ENCODE data around the gene EXOC7.

EXOC7 gene

GRCh38 chr17:76151896-76152454 lies 48.4 kb upstream of the EXOC7 start:
- Histone ChIP-seq H2BK5ac (ENCODE audit: low read depth, low read length, poor library complexity, severe bottlenecking) (no peak overlapping the region), H3K23ac (ENCODE audit: low read length in 2 of 2) (no peak overlapping the region), H3K4me3 (ENCODE audit: insufficient read depth in 1 of 2, low read depth in 1 of 2, low read length in 2 of 2) (no peak overlapping the region), H4K8ac (ENCODE audit: low read length) (no peak overlapping the region), H3K4me1 (ENCODE audit: control insufficient read depth, insufficient read depth, low read depth, low read length) (peaks cover 2% of the 10 kb centered on the region), H3K4me2 (ENCODE audit: low read length, poor library complexity, severe bottlenecking) (no peak overlapping the region), H3K9ac (ENCODE audit: low read length) (no peak overlapping the region), H3K27me3 (ENCODE audit: control insufficient read depth in 1 of 2, insufficient read depth in 1 of 2, low read length in 2 of 2) (peaks cover 0 to 31% of the 10 kb centered on the region in 2 experiments), H3K14ac (ENCODE audit: low read length in 2 of 2) (no peak overlapping the region), H2BK120ac (ENCODE audit: low read depth, low read length) (no peak overlapping the region), H3K27ac (ENCODE audit: low read length, poor library complexity, severe bottlenecking) (no peak overlapping the region), H2AK5ac (ENCODE audit: low read length, severe bottlenecking) (no peak overlapping the region), H3K9me3 (ENCODE audit: control insufficient read depth, low read length) (no peaks in the 10 kb centered on the region), H3K36me3 (ENCODE audit: control insufficient read depth in 1 of 2, insufficient read depth in 2 of 2, low read depth in 1 of 2, low read length in 2 of 2) (peaks cover 0 to 40% of the 10 kb centered on the region in 2 experiments), H2AFZ (ENCODE audit: low read depth, low read length) (no peak overlapping the region), H3K4ac (ENCODE audit: low read depth in 1 of 2, low read length in 2 of 2) (no peak overlapping the region), H2BK15ac (ENCODE audit: low read depth, poor library complexity, severe bottlenecking) (no peak overlapping the region), H3K18ac (ENCODE audit: low read depth in 1 of 2, low read length in 2 of 2) (no peak overlapping the region), H4K91ac (ENCODE audit: low read length) (no peak overlapping the region), H3K79me1 (replicated peaks; ENCODE audit: low read length, poor library complexity, severe bottlenecking) (no peaks in the 10 kb centered on the region), H2BK12ac (ENCODE audit: low read length in 2 of 2) (no peak overlapping the region)
- DNase-seq = no peak
- 75% methylated on average over 4 of the region's 8 CpGs for WGBS

- no peak overlapping the region for H3K18ac ChIP-seq (ENCODE audit: low read depth in 1 of 2, low read length in 2 of 2)
- DNase-seq = no peak
- H3K23ac ChIP-seq (ENCODE audit: low read length in 2 of 2) = no peak overlapping the region
- H3K79me1 ChIP-seq (replicated peaks; ENCODE audit: low read length, poor library complexity, severe bottlenecking) = no peaks in the 10 kb centered on the region
- H4K8ac ChIP-seq (ENCODE audit: low read length) = no peak overlapping the region
- peaks cover 0 to 39% of the 10 kb centered on the region in 2 experiments for H3K36me3 ChIP-seq (ENCODE audit: control insufficient read depth in 1 of 2, insufficient read depth in 2 of 2, low read depth in 1 of 2, low read length in 2 of 2)
- no peak overlapping the region for H2BK12ac ChIP-seq (ENCODE audit: low read length in 2 of 2)
- no peak overlapping the region for H4K91ac ChIP-seq (ENCODE audit: low read length)
- peaks cover 0 to 25% of the 10 kb centered on the region in 2 experiments for H3K27me3 ChIP-seq (ENCODE audit: control insufficient read depth in 1 of 2, insufficient read depth in 1 of 2, low read length in 2 of 2)
- no peak overlapping the region for H3K4me2 ChIP-seq (ENCODE audit: low read length, poor library complexity, severe bottlenecking)
- H3K9me3 ChIP-seq (ENCODE audit: control insufficient read depth, low read length) = no peaks in the 10 kb centered on the region
- no peak overlapping the region for H2BK120ac ChIP-seq (ENCODE audit: low read depth, low read length)
- peaks cover 7% of the 10 kb centered on the region for H3K4me1 ChIP-seq (ENCODE audit: control insufficient read depth, insufficient read depth, low read depth, low read length)
- no peak overlapping the region for H3K4ac ChIP-seq (ENCODE audit: low read depth in 1 of 2, low read length in 2 of 2)
- no peak overlapping the region for H2AK5ac ChIP-seq (ENCODE audit: low read length, severe bottlenecking)
- H3K14ac ChIP-seq (ENCODE audit: low read length in 2 of 2) = no peak overlapping the region
- no peak overlapping the region for H3K27ac ChIP-seq (ENCODE audit: low read length, poor library complexity, severe bottlenecking)
- WGBS = 90% methylated on average over 21 of the region's 23 CpGs
- no peak overlapping the region for H2BK5ac ChIP-seq (ENCODE audit: low read depth, low read length, poor library complexity, severe bottlenecking)
- no peak overlapping the region for H3K4me3 ChIP-seq (ENCODE audit: insufficient read depth in 1 of 2, low read depth in 1 of 2, low read length in 2 of 2)
- H2BK15ac ChIP-seq (ENCODE audit: low read depth, poor library complexity, severe bottlenecking) = no peak overlapping the region
- no peak overlapping the region for H2AFZ ChIP-seq (ENCODE audit: low read depth, low read length)
- no peak overlapping the region for H3K9ac ChIP-seq (ENCODE audit: low read length)
Measured at GRCh38 chr17:76150712-76151622, 47.4 kb upstream of the EXOC7 start.

- DNase-seq = no peak
- H3K27ac ChIP-seq (ENCODE audit: low read length, poor library complexity, severe bottlenecking) = no peak overlapping the region
- H3K9ac ChIP-seq (ENCODE audit: low read length) = no peak overlapping the region
- no peak overlapping the region for H2AFZ ChIP-seq (ENCODE audit: low read depth, low read length)
- no peaks in the 10 kb centered on the region for H3K79me1 ChIP-seq (replicated peaks; ENCODE audit: low read length, poor library complexity, severe bottlenecking)
- H2AK5ac ChIP-seq (ENCODE audit: low read length, severe bottlenecking) = no peak overlapping the region
- H3K4me2 ChIP-seq (ENCODE audit: low read length, poor library complexity, severe bottlenecking) = no peak overlapping the region
- H3K4ac ChIP-seq (ENCODE audit: low read depth in 1 of 2, low read length in 2 of 2) = no peak overlapping the region
- no peak overlapping the region for H4K8ac ChIP-seq (ENCODE audit: low read length)
- no peak overlapping the region for H2BK12ac ChIP-seq (ENCODE audit: low read length in 2 of 2)
- no peak overlapping the region for H2BK15ac ChIP-seq (ENCODE audit: low read depth, poor library complexity, severe bottlenecking)
- H3K18ac ChIP-seq (ENCODE audit: low read depth in 1 of 2, low read length in 2 of 2) = no peak overlapping the region
- H3K4me1 ChIP-seq (ENCODE audit: control insufficient read depth, insufficient read depth, low read depth, low read length) = peaks cover 18% of the 10 kb centered on the region
- WGBS = 96% methylated on average over 10 of the region's 10 CpGs
- H2BK120ac ChIP-seq (ENCODE audit: low read depth, low read length) = no peak overlapping the region
- H3K36me3 ChIP-seq (ENCODE audit: control insufficient read depth in 1 of 2, insufficient read depth in 2 of 2, low read depth in 1 of 2, low read length in 2 of 2) = peaks cover 0 to 37% of the 10 kb centered on the region in 2 experiments
- peaks cover 0 to 18% of the 10 kb centered on the region in 2 experiments for H3K27me3 ChIP-seq (ENCODE audit: control insufficient read depth in 1 of 2, insufficient read depth in 1 of 2, low read length in 2 of 2)
- H3K9me3 ChIP-seq (ENCODE audit: control insufficient read depth, low read length) = no peaks in the 10 kb centered on the region
- H3K4me3 ChIP-seq (ENCODE audit: insufficient read depth in 1 of 2, low read depth in 1 of 2, low read length in 2 of 2) = no peak overlapping the region
- no peak overlapping the region for H3K23ac ChIP-seq (ENCODE audit: low read length in 2 of 2)
- peak overlapping the region; percentile 36 for H4K91ac ChIP-seq (ENCODE audit: low read length)
- H3K14ac ChIP-seq (ENCODE audit: low read length in 2 of 2) = no peak overlapping the region
- H2BK5ac ChIP-seq (ENCODE audit: low read depth, low read length, poor library complexity, severe bottlenecking) = no peak overlapping the region
Measured at GRCh38 chr17:76149214-76149613, 45.6 kb upstream of the EXOC7 start.

GRCh38 chr17:76148015-76148326 lies 44.4 kb upstream of the EXOC7 start:
- Histone ChIP-seq H3K27me3 (ENCODE audit: control insufficient read depth in 1 of 2, insufficient read depth in 1 of 2, low read length in 2 of 2) (peaks cover 0 to 21% of the 10 kb centered on the region in 2 experiments), H3K36me3 (ENCODE audit: control insufficient read depth in 1 of 2, insufficient read depth in 2 of 2, low read depth in 1 of 2, low read length in 2 of 2) (peaks cover 0 to 37% of the 10 kb centered on the region in 2 experiments), H3K4me2 (ENCODE audit: low read length, poor library complexity, severe bottlenecking) (no peak overlapping the region), H3K4me3 (ENCODE audit: insufficient read depth in 1 of 2, low read depth in 1 of 2, low read length in 2 of 2) (no peak overlapping the region), H3K4me1 (ENCODE audit: control insufficient read depth, insufficient read depth, low read depth, low read length) (peaks cover 22% of the 10 kb centered on the region), H3K79me1 (replicated peaks; ENCODE audit: low read length, poor library complexity, severe bottlenecking) (no peaks in the 10 kb centered on the region), H4K91ac (ENCODE audit: low read length) (no peak overlapping the region), H3K9ac (ENCODE audit: low read length) (no peak overlapping the region), H2BK15ac (ENCODE audit: low read depth, poor library complexity, severe bottlenecking) (no peak overlapping the region), H3K14ac (ENCODE audit: low read length in 2 of 2) (no peak overlapping the region), H3K23ac (ENCODE audit: low read length in 2 of 2) (no peak overlapping the region), H3K18ac (ENCODE audit: low read depth in 1 of 2, low read length in 2 of 2) (no peak overlapping the region), H2BK12ac (ENCODE audit: low read length in 2 of 2) (no peak overlapping the region), H2BK120ac (ENCODE audit: low read depth, low read length) (no peak overlapping the region), H3K9me3 (ENCODE audit: control insufficient read depth, low read length) (no peaks in the 10 kb centered on the region), H2AK5ac (ENCODE audit: low read length, severe bottlenecking) (no peak overlapping the region), H3K27ac (ENCODE audit: low read length, poor library complexity, severe bottlenecking) (no peak overlapping the region), H3K4ac (ENCODE audit: low read depth in 1 of 2, low read length in 2 of 2) (no peak overlapping the region), H2AFZ (ENCODE audit: low read depth, low read length) (no peak overlapping the region), H2BK5ac (ENCODE audit: low read depth, low read length, poor library complexity, severe bottlenecking) (no peak overlapping the region), H4K8ac (ENCODE audit: low read length) (no peak overlapping the region)
- DNase-seq = no peak
- no CpG with 5 or more reads among the region's 1 CpG for WGBS

Measured in mesenchymal stem cell (in vitro differentiated cells and primary cell).